GM18508 (cell line): ENCODE measurements around the gene CCDC110.
A peak's percentile ranks its signal among the peaks of the same experiment; 100 is the strongest.

Experiments
- ATAC-seq: cut with Tn5 transposase; IDR thresholded peaks from one replicate; pipeline ENCODE4 v1.9.1; 2021; ENCODE audit warnings: moderate number of reproducible peaks; ENCODE audit not compliant: insufficient read depth, unreplicated experiment

Gene CCDC110

GRCh38 chr4:185425647-185426352 lies 45.7 kb downstream of the CCDC110 start, which contains the start of gene UFSP2:
Gene UFSP2 (minus strand): TSS chr4:185425964. CDS start chr4:185425868, 96 bp downstream.
- ATAC-seq: peak; percentile 91

- no peak for ATAC-seq
These were observed 46.5 kb downstream of the CCDC110 start for GRCh38 chr4:185424905-185425646.

GRCh38 chr4:185421366-185422124 lies 50.0 kb downstream of the CCDC110 start:
- ATAC-seq: no peak

- no peak for ATAC-seq
These were observed 54.6 kb downstream of the CCDC110 start for GRCh38 chr4:185416955-185417354.

GRCh38 chr4:185412412-185412811 lies 59.1 kb downstream of the CCDC110 start:
- no peak for ATAC-seq

GRCh38 chr4:185411849-185412248 lies 59.7 kb downstream of the CCDC110 start:
- no peak for ATAC-seq

GRCh38 chr4:185408432-185408831 lies 63.1 kb downstream of the CCDC110 start:
- ATAC-seq: no peak

GRCh38 chr4:185405296-185405999 lies 66.1 kb downstream of the CCDC110 start:
- peak; percentile 75 for ATAC-seq

GRCh38 chr4:185404031-185404430 lies 67.5 kb downstream of the CCDC110 start:
- ATAC-seq: no peak

GRCh38 chr4:185399466-185399865 lies 72.1 kb downstream of the CCDC110 start:
- no peak for ATAC-seq

- no peak for ATAC-seq
These were observed 72.9 kb downstream of the CCDC110 start for GRCh38 chr4:185398618-185399017.

GRCh38 chr4:185396724-185397385 lies 74.7 kb downstream of the CCDC110 start, which contains the start of gene ANKRD37:
Gene ANKRD37 (plus strand): TSS chr4:185396841. CDS start chr4:185396924, 83 bp downstream.
- ATAC-seq: peak; percentile 52

- ATAC-seq: peak; percentile 46
These were observed 75.4 kb downstream of the CCDC110 start for GRCh38 chr4:185395956-185396723.

GRCh38 chr4:185395238-185395955 lies 76.1 kb downstream of the CCDC110 start, which contains the start of gene LRP2BP:
Gene LRP2BP (minus strand): TSS chr4:185395924. CDS start chr4:185378186, 17,738 bp downstream.
- no peak for ATAC-seq
